GM23338 (cell line): ENCODE results near the gene CADM4. TPM values are rescaled to one million over a fixed set of nuclear protein-coding genes. Genes with fewer than 3 reads are reported as not detected.

Experiments used
- ATAC-seq: fragments of 200-7000 bp; cut with Tn5 transposase; 3 replicates; pipeline ENCODE4 v1.9.1; 2020
- DNase-seq: peaks from one replicate; pipeline ENCODE4 v3.0.0-alpha.2; 2015; ENCODE audit warnings: low spot score
- H2AFZ ChIP-seq: fragments of 200-600 bp; sonication (generic); 2 replicates; pipeline ENCODE4 v1.8.0; 2016; ENCODE audit warnings: antibody characterized with exemption, mild to moderate bottlenecking, moderate library complexity
- H3F3A ChIP-seq: fragments of 200-600 bp; sonication (generic); replicated peaks from 2 replicates; pipeline ENCODE4 v1.8.0; 2017; ENCODE audit warnings: antibody characterized with exemption, mixed run types, low read depth
- H3K27ac ChIP-seq: fragments of 200-600 bp; sonication (generic); 2 replicates; pipeline ENCODE4 v1.6.1; 2016; ENCODE audit warnings: low read depth
- H3K27me3 ChIP-seq: fragments of 200-600 bp; sonication (generic); 2 replicates; pipeline ENCODE4 v1.8.0; 2016; ENCODE audit warnings: mild to moderate bottlenecking, mixed run types, moderate library complexity; ENCODE audit not compliant: insufficient read depth
- H3K36me3 ChIP-seq: fragments of 200-600 bp; sonication (generic); 2 replicates; pipeline ENCODE4 v1.8.0; 2016; ENCODE audit warnings: mild to moderate bottlenecking; ENCODE audit not compliant: insufficient read depth
- H3K4me1 ChIP-seq: fragments of 200-600 bp; sonication (generic); 2 replicates; pipeline ENCODE4 v1.8.0; 2016; ENCODE audit warnings: mild to moderate bottlenecking, moderate library complexity; ENCODE audit not compliant: insufficient read depth
- H3K4me2 ChIP-seq: fragments of 200-600 bp; sonication (generic); 2 replicates; pipeline ENCODE4 v1.7.1; 2017; ENCODE audit warnings: mixed run types
- H3K4me3 ChIP-seq: fragments of 200-600 bp; sonication (generic); 2 replicates; pipeline ENCODE4 v1.6.1; 2016; ENCODE audit warnings: mixed run types
- H3K79me2 ChIP-seq: fragments of 200-600 bp; sonication (generic); replicated peaks from 2 replicates; pipeline ENCODE4 v1.8.0; 2017; ENCODE audit warnings: mild to moderate bottlenecking; ENCODE audit not compliant: insufficient read depth
- H3K9me2 ChIP-seq: fragments of 200-600 bp; sonication (generic); 2 replicates; pipeline ENCODE4 v1.8.0; 2017; ENCODE audit not compliant: insufficient read depth
- H4K20me1 ChIP-seq: fragments of 200-600 bp; sonication (generic); replicated peaks from 2 replicates; pipeline ENCODE4 v1.8.0; 2017; ENCODE audit warnings: mild to moderate bottlenecking; ENCODE audit not compliant: insufficient read depth
- H3K27ac Mint-ChIP-seq: 2 replicates; pipeline ENCODE4 v1.8.0; 2020; ENCODE audit warnings: inconsistent platforms, mild to moderate bottlenecking, moderate library complexity, mixed read lengths
- H3K27me3 Mint-ChIP-seq: 3 replicates; pipeline ENCODE4 v1.8.0; 2022; ENCODE audit warnings: low read depth, mild to moderate bottlenecking, moderate library complexity, mixed read lengths, inconsistent platforms; ENCODE audit not compliant: insufficient read depth, poor library complexity
- H3K36me3 Mint-ChIP-seq: 3 replicates; pipeline ENCODE4 v1.8.0; 2021; ENCODE audit warnings: low read depth, mild to moderate bottlenecking, inconsistent platforms, moderate library complexity, mixed read lengths
- H3K4me1 Mint-ChIP-seq: 3 replicates; pipeline ENCODE4 v1.8.0; 2020; ENCODE audit warnings: mild to moderate bottlenecking, inconsistent platforms, mixed read lengths
- H3K4me3 Mint-ChIP-seq: 3 replicates; pipeline ENCODE4 v1.8.0; 2021; ENCODE audit warnings: moderate library complexity, mild to moderate bottlenecking, inconsistent platforms, mixed read lengths
- H3K9me3 Mint-ChIP-seq: 3 replicates; pipeline ENCODE4 v1.8.0; 2020; ENCODE audit warnings: moderate library complexity, mild to moderate bottlenecking, inconsistent platforms, mixed read lengths
- EZH2phosphoT487 ChIP-seq: fragments of 200-600 bp; sonication (generic); IDR thresholded peaks from one replicate; pipeline ENCODE4 v1.8.1; 2018; ENCODE audit warnings: antibody characterized with exemption; ENCODE audit not compliant: unreplicated experiment
- JUNB ChIP-seq: IDR thresholded peaks from one replicate; pipeline ENCODE4 v1.6.1; 2016; ENCODE audit warnings: antibody characterized with exemption; ENCODE audit not compliant: unreplicated experiment
- STAT1 ChIP-seq: IDR thresholded peaks from one replicate; pipeline ENCODE4 v1.6.1; 2016; ENCODE audit warnings: antibody characterized with exemption; ENCODE audit not compliant: unreplicated experiment
- polyA plus RNA-seq: library from polyadenylated mRNA; unstranded; fragments of >200 nt; fragmentation: Nextera tagmentation; extraction: Ambion mirVana; gene quantifications from 2 replicates; pipeline ENCODE4 v1.2.1, GENCODE V29; 2016
- total RNA-seq: library from RNA; depleted of rRNA; stranded (reverse); fragments of >200 nt; shearing (Covaris generic); gene quantifications from 2 replicates; pipeline ENCODE4 v1.2.3, GENCODE V29; 2014
- TF ChIP-seq, protein P1 (sequence below): IDR thresholded peaks from 2 replicates; pipeline ENCODE4 v1.6.1; 2016; ENCODE audit warnings: antibody characterized with exemption
- TF ChIP-seq, protein P2 (sequence below): IDR thresholded peaks from one replicate; pipeline ENCODE4 v1.6.1; 2018; ENCODE audit warnings: antibody characterized with exemption; ENCODE audit not compliant: unreplicated experiment

Gene CADM4
- total and polyA plus RNA-seq, 2 experiments from 2014 or later: 3.7 to 21.2 TPM

DNA sequence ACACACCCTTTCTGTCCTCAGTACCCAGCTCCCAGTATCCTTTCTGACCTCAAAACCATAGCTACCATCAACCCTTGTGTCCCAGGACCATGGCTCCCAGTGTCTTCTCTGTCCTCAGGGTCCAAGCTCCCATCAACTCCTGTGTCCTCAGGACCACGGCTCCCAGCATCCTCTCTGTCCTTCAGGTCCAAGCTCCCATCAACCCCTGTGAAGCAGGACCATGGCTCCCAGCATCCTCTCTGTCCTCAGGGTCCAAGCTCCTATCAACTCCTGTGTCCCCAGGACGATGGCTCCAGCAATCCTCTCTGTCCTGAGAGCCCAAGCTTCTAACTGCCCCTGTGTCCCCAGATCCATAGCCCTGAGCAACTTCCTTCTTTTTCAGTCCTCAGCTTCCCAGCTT is 1.7 kb upstream of the CADM4 start:
- peaks cover 21% of the 10 kb centered on the region for H3K36me3 Mint-ChIP-seq
- Histone ChIP-seq H3K79me2 (no peaks in the 10 kb centered on the region), H3K4me2 (no peak overlapping the region), H3K27ac (no peak overlapping the region), H3F3A (no peaks in the 10 kb centered on the region), H3K9me2 (no peaks in the 10 kb centered on the region), H3K4me3 (no peak overlapping the region), H4K20me1 (peaks cover 4% of the 10 kb centered on the region; the same call in 1 of the 2 replicates), H3K27me3 (peaks cover 52% of the 10 kb centered on the region), H2AFZ (no peak overlapping the region), H3K4me1 (peaks cover 17% of the 10 kb centered on the region), H3K36me3 (no peaks in the 10 kb centered on the region)
- peaks cover 6% of the 10 kb centered on the region for H3K9me3 Mint-ChIP-seq
- H3K4me3 Mint-ChIP-seq: peak overlapping the region; percentile 64
- TF ChIP-seq, protein P1, sequence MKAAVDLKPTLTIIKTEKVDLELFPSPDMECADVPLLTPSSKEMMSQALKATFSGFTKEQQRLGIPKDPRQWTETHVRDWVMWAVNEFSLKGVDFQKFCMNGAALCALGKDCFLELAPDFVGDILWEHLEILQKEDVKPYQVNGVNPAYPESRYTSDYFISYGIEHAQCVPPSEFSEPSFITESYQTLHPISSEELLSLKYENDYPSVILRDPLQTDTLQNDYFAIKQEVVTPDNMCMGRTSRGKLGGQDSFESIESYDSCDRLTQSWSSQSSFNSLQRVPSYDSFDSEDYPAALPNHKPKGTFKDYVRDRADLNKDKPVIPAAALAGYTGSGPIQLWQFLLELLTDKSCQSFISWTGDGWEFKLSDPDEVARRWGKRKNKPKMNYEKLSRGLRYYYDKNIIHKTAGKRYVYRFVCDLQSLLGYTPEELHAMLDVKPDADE: peak; percentile 49; the same call in 1 of the 2 replicates
- TF ChIP-seq STAT1: no peak
- peaks cover 53% of the 10 kb centered on the region for H3K27me3 Mint-ChIP-seq
- ATAC-seq: peak; percentile 13; the same call in 1 of the 3 replicates
- DNase-seq: peak; percentile 23
- peaks cover 25% of the 10 kb centered on the region for H3K4me1 Mint-ChIP-seq
- H3K27ac Mint-ChIP-seq: no peak overlapping the region

DNA sequence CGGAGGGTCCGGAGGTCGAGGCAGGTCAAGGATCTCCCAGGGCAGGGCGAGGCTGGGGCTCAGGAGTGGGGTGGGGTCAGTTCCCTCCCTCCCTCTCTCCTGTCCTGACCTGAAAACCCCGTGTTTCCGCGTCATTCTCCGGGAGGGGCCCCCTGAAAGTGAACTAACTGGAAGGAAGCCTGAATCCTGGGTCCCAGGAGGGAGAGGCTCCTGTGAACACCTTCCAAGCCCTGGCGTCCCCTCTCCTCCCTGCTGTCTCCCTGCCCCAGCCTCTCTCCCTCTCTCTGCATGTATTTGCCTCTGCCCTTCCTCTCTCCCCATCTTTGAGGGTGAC is 741 bp upstream of the CADM4 start:
- ATAC-seq (no peak), DNase-seq (peak; percentile 19)
- H3K4me1 Mint-ChIP-seq: peaks cover 30% of the 10 kb centered on the region
- Histone ChIP-seq H3K27me3 (peaks cover 52% of the 10 kb centered on the region), H3K79me2 (no peaks in the 10 kb centered on the region), H3K9me2 (no peaks in the 10 kb centered on the region), H3K4me3 (peak overlapping the region; percentile 75), H3F3A (0 out of 2 replicates have a peak, but pooled peaks cover under 1% of the 10 kb centered on the region), H2AFZ (peak overlapping the region; percentile 78), H3K4me2 (peak overlapping the region; percentile 80), H3K36me3 (no peaks in the 10 kb centered on the region), H3K4me1 (peaks cover 23% of the 10 kb centered on the region), H4K20me1 (peaks cover 4% of the 10 kb centered on the region; the same call in 1 of the 2 replicates), H3K27ac (no peak overlapping the region)
- H3K4me3 Mint-ChIP-seq: peak overlapping the region; percentile 88
- H3K27ac Mint-ChIP-seq: no peak overlapping the region
- H3K9me3 Mint-ChIP-seq: peaks cover 6% of the 10 kb centered on the region
- peaks cover 16% of the 10 kb centered on the region; the same call in 2 of the 3 replicates for H3K36me3 Mint-ChIP-seq
- TF ChIP-seq, protein P2, sequence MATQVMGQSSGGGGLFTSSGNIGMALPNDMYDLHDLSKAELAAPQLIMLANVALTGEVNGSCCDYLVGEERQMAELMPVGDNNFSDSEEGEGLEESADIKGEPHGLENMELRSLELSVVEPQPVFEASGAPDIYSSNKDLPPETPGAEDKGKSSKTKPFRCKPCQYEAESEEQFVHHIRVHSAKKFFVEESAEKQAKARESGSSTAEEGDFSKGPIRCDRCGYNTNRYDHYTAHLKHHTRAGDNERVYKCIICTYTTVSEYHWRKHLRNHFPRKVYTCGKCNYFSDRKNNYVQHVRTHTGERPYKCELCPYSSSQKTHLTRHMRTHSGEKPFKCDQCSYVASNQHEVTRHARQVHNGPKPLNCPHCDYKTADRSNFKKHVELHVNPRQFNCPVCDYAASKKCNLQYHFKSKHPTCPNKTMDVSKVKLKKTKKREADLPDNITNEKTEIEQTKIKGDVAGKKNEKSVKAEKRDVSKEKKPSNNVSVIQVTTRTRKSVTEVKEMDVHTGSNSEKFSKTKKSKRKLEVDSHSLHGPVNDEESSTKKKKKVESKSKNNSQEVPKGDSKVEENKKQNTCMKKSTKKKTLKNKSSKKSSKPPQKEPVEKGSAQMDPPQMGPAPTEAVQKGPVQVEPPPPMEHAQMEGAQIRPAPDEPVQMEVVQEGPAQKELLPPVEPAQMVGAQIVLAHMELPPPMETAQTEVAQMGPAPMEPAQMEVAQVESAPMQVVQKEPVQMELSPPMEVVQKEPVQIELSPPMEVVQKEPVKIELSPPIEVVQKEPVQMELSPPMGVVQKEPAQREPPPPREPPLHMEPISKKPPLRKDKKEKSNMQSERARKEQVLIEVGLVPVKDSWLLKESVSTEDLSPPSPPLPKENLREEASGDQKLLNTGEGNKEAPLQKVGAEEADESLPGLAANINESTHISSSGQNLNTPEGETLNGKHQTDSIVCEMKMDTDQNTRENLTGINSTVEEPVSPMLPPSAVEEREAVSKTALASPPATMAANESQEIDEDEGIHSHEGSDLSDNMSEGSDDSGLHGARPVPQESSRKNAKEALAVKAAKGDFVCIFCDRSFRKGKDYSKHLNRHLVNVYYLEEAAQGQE: no peak
- TF ChIP-seq JUNB (no peak), EZH2phosphoT487 (no peak), STAT1 (no peak)
- peaks cover 61% of the 10 kb centered on the region for H3K27me3 Mint-ChIP-seq
